ENCODE measurements around the gene TBX1. TPM values are rescaled to one million over a fixed set of nuclear protein-coding genes. Genes with fewer than 3 reads are reported as not detected.

The TBX1 gene
- total RNA-seq, 1 experiment from 2014 or later: 5.3 TPM

- H3K27ac Mint-ChIP-seq (ENCODE audit: unreplicated experiment): no peak overlapping the region
- ChIA-PET POLR2A (no interaction called here), CTCF (no interaction called here)
- Histone ChIP-seq H3K9me3 (no peaks in the 10 kb centered on the region), H3K4me3 (ENCODE audit: low read depth, low read length) (no peak overlapping the region), H3K4me1 (no peaks in the 10 kb centered on the region), H3K36me3 (ENCODE audit: control insufficient read depth, insufficient read depth, low read length) (no peaks in the 10 kb centered on the region), H3K27me3 (replicated peaks; ENCODE audit: control insufficient read depth, insufficient read depth, low read length) (no peaks in the 10 kb centered on the region)
- H3K4me1 Mint-ChIP-seq (ENCODE audit: low read depth, unreplicated experiment): no peaks in the 10 kb centered on the region
- BruUV-seq (replicated peaks): no TSS peak
- intact Hi-C loops (cut with micrococcal nuclease; ENCODE audit: unreplicated experiment): no loop called here
- H3K4me3 Mint-ChIP-seq (ENCODE audit: unreplicated experiment): no peak overlapping the region
- peak in 1 of 2 experiments; percentile 18 for DNase-seq
- TF ChIP-seq, protein P1, sequence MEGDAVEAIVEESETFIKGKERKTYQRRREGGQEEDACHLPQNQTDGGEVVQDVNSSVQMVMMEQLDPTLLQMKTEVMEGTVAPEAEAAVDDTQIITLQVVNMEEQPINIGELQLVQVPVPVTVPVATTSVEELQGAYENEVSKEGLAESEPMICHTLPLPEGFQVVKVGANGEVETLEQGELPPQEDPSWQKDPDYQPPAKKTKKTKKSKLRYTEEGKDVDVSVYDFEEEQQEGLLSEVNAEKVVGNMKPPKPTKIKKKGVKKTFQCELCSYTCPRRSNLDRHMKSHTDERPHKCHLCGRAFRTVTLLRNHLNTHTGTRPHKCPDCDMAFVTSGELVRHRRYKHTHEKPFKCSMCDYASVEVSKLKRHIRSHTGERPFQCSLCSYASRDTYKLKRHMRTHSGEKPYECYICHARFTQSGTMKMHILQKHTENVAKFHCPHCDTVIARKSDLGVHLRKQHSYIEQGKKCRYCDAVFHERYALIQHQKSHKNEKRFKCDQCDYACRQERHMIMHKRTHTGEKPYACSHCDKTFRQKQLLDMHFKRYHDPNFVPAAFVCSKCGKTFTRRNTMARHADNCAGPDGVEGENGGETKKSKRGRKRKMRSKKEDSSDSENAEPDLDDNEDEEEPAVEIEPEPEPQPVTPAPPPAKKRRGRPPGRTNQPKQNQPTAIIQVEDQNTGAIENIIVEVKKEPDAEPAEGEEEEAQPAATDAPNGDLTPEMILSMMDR (IDR thresholded peaks at IDR 0.05; ENCODE audit: insufficient read depth in 1 of 2, low read depth in 1 of 2, low read length in 1 of 2, severe bottlenecking in 1 of 2, unreplicated experiment in 1 of 2): no peak
- H3K27me3 Mint-ChIP-seq (ENCODE audit: insufficient read depth, unreplicated experiment): no peaks in the 10 kb centered on the region
- no peaks in the 10 kb centered on the region for H3K36me3 Mint-ChIP-seq (ENCODE audit: insufficient read depth, unreplicated experiment)
- no peaks in the 10 kb centered on the region for H3K9me3 Mint-ChIP-seq (ENCODE audit: unreplicated experiment)
Measured at GRCh38 chr22:19803736-19804267, 43.2 kb downstream of the TBX1 start.

DNA sequence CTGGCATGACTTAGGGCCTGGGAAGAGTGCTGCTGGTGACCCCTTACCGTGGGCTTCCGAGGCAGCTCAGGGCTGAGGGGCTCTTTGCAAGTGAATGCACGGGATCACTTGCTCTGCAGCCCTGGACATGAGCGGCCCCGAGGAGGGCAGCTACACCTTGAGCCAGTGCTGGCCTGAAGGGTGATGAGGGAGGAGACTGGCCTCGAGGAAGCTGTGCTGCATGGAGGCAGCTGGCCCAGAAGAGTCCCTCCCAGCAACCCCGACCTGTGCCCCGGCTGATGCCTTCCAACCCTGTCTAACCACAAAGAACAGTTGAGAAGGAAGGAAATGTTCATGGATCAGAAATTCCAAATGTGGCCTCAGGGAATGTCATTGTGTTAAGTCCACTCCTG, 45.2 kb downstream of the TBX1 start:
- CTCF ChIA-PET: no interaction called here
- TF ChIP-seq, protein P1 (IDR thresholded peaks at IDR 0.05; ENCODE audit: insufficient read depth in 1 of 2, low read depth in 1 of 2, low read length in 1 of 2, severe bottlenecking in 1 of 2, unreplicated experiment in 1 of 2): no peak
- intact Hi-C loops (cut with micrococcal nuclease; ENCODE audit: unreplicated experiment): no loop called here
- POLR2A ChIA-PET: no interaction called here
- H3K36me3 Mint-ChIP-seq (ENCODE audit: insufficient read depth, unreplicated experiment): no peaks in the 10 kb centered on the region
- H3K4me3 Mint-ChIP-seq (ENCODE audit: unreplicated experiment): no peak overlapping the region
- H3K9me3 Mint-ChIP-seq (ENCODE audit: unreplicated experiment): no peaks in the 10 kb centered on the region
- peak in 1 of 2 experiments; percentile 12 for DNase-seq
- BruUV-seq (replicated peaks): no TSS peak
- no peaks in the 10 kb centered on the region for H3K4me1 ChIP-seq
- no peaks in the 10 kb centered on the region for H3K4me1 Mint-ChIP-seq (ENCODE audit: low read depth, unreplicated experiment)
- H3K9me3 ChIP-seq: no peaks in the 10 kb centered on the region
- no peaks in the 10 kb centered on the region for H3K36me3 ChIP-seq (ENCODE audit: control insufficient read depth, insufficient read depth, low read length)
- no peaks in the 10 kb centered on the region for H3K27me3 Mint-ChIP-seq (ENCODE audit: insufficient read depth, unreplicated experiment)
- H3K27ac Mint-ChIP-seq (ENCODE audit: unreplicated experiment): no peak overlapping the region
- no peaks in the 10 kb centered on the region for H3K27me3 ChIP-seq (replicated peaks; ENCODE audit: control insufficient read depth, insufficient read depth, low read length)
- no peak overlapping the region for H3K4me3 ChIP-seq (ENCODE audit: low read depth, low read length)

DNA sequence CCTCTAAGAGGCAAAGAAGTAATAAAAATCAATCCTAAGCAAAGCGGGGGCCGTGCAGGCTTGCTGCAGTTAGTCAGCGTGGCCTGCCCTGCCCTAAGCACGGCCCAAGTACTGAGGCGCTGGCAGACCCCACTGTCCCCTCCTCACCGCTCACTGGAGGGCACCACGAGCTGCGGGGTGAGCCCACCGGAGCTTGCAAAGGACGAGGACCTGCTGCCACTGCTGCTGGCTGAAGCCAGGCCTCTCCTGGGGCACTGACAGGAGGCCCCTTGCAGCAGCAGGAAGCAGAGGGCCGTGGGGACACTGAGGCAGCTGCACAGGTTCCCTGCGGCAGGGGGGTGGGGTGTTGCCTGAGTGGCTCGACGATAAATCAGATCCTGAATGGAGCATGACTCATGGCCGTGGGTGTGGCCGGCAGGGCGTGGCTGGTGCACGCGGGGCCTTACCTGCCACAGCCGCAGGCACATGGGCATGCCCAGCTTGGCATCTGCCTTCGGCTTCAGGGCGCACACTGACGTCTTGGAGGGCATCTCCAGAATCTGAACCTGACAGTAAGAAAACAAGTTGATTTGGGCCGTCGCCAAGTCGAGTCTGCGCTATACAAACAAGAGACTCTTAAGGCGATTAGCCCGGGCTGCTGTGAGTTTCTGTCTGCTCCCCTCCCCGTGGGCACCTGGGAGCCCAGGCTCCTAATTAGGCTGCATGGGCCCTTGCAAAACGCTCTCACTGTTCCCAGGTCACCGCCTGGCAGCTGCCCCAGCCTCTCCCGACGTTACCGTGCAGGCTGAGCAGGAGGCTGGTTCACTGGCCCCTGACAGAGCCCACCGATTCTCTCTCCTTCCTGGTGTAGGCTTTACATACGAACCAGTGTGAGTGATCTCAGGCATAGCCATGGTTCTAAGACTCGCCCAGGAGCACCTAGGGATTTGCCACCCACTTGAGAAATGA, 45.9 kb downstream of the TBX1 start:
- no peak overlapping the region for H3K4me3 ChIP-seq (ENCODE audit: low read depth, low read length)
- Mint-ChIP-seq H3K27ac (ENCODE audit: unreplicated experiment) (no peak overlapping the region), H3K9me3 (ENCODE audit: unreplicated experiment) (no peaks in the 10 kb centered on the region)

More for the DNA sequence above, 45.9 kb downstream of the TBX1 start:
- no peaks in the 10 kb centered on the region for H3K36me3 ChIP-seq (ENCODE audit: control insufficient read depth, insufficient read depth, low read length)
- no TSS peak for BruUV-seq (replicated peaks)
- Mint-ChIP-seq H3K4me1 (ENCODE audit: low read depth, unreplicated experiment) (no peaks in the 10 kb centered on the region), H3K4me3 (ENCODE audit: unreplicated experiment) (no peak overlapping the region), H3K27me3 (ENCODE audit: insufficient read depth, unreplicated experiment) (no peaks in the 10 kb centered on the region), H3K36me3 (ENCODE audit: insufficient read depth, unreplicated experiment) (no peaks in the 10 kb centered on the region)
- peak in 1 of 2 experiments; percentile 28 for DNase-seq
- intact Hi-C loops (cut with micrococcal nuclease; ENCODE audit: unreplicated experiment): no loop called here
- ChIA-PET POLR2A (no interaction called here), CTCF (no interaction called here)
- TF ChIP-seq, protein P1 (IDR thresholded peaks at IDR 0.05; ENCODE audit: insufficient read depth in 1 of 2, low read depth in 1 of 2, low read length in 1 of 2, severe bottlenecking in 1 of 2, unreplicated experiment in 1 of 2): no peak
- H3K27me3 ChIP-seq (replicated peaks; ENCODE audit: control insufficient read depth, insufficient read depth, low read length): no peaks in the 10 kb centered on the region
- no peaks in the 10 kb centered on the region for H3K9me3 ChIP-seq
- H3K4me1 ChIP-seq: no peaks in the 10 kb centered on the region

All from Caco-2 (cell line).